ENCODE data around the gene ANXA1.
"Not testable (repeated sequence)": the region's sequence is repeated elsewhere in the genome, so short reads cannot be mapped to it uniquely, and the experiment has no call there.

The ANXA1 gene, protein sequence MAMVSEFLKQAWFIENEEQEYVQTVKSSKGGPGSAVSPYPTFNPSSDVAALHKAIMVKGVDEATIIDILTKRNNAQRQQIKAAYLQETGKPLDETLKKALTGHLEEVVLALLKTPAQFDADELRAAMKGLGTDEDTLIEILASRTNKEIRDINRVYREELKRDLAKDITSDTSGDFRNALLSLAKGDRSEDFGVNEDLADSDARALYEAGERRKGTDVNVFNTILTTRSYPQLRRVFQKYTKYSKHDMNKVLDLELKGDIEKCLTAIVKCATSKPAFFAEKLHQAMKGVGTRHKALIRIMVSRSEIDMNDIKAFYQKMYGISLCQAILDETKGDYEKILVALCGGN

DNA sequence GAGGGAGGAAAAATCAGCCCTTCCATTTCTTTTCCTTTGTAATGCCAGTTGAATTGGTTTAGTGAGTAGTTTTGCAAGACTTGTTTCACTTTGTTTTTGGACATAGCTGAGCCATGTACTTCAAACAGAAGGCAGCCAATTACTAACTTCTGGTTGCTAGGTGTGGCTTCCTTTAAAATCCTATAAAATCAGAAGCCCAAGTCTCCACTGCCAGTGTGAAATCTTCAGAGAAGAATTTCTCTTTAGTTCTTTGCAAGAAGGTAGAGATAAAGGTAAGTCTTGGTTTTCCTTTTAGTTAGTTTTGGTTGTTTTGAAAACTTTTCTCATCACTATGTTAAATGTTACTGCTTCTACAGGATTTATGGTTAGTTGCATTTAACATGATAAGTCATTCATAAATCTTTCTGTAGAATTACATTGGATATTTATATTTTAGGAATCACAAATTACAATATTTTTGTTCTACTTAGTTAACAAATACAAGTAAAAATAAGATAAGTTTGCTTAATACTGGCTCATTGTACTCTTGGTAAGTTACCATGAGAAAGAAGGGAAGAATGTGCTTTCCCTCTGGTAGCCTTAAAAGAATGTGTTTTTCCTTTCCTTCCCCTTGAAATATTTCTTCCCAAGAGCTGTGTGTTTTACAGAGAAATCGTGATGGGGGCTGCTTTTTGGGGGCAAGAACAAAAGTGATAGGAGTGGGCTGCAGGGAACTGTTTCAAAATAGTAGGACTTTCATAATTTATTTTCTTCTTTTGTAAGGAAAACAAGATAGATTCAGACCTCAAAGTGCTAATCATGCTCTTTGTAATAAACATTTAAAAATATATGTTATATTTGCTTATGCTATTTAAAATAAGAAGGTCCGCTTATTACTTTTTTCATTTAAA, at the start of gene ANXA1:
Gene ANXA1, plus strand, starts transcription at position 213 of the 890 bp plus-strand sequence. CDS start 6,671 bp downstream, outside the sequence.
- TF ChIP-seq, protein P1, sequence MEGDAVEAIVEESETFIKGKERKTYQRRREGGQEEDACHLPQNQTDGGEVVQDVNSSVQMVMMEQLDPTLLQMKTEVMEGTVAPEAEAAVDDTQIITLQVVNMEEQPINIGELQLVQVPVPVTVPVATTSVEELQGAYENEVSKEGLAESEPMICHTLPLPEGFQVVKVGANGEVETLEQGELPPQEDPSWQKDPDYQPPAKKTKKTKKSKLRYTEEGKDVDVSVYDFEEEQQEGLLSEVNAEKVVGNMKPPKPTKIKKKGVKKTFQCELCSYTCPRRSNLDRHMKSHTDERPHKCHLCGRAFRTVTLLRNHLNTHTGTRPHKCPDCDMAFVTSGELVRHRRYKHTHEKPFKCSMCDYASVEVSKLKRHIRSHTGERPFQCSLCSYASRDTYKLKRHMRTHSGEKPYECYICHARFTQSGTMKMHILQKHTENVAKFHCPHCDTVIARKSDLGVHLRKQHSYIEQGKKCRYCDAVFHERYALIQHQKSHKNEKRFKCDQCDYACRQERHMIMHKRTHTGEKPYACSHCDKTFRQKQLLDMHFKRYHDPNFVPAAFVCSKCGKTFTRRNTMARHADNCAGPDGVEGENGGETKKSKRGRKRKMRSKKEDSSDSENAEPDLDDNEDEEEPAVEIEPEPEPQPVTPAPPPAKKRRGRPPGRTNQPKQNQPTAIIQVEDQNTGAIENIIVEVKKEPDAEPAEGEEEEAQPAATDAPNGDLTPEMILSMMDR (IDR thresholded peaks at IDR 0.05; ENCODE audit: insufficient read depth, missing control alignments) = no peak
- FAIRE-seq (no peak), DNase-seq (ENCODE audit: insufficient read length, low spot score) (no peak)

- TF ChIP-seq, protein P1 (IDR thresholded peaks at IDR 0.05; ENCODE audit: insufficient read depth, missing control alignments) = no peak
- DNase-seq (ENCODE audit: insufficient read length, low spot score) (no peak), FAIRE-seq (no peak)
Measured at GRCh38 chr9:73104342-73104741, 47.3 kb upstream of the ANXA1 start.

DNA sequence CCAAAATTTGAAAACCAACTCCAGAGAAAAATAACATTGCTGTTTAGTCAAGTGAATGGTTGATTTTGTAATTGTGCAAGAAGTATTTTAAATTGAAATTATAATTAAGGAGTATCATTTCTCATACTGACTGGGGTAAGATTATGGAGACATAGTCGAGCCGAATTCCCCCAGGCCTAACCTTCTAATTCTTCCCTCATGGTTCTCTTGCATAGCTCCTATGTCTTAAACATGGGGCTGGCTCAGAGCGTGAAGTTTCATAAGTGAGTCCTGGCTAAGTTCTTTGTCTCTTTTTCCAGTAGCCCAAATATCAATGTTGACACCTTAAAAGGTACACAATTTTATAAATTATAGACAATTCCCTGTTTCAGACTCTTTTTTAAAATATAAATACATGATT, 46.7 kb upstream of the ANXA1 start:
- DNase-seq (ENCODE audit: insufficient read length, low spot score) (no peak), FAIRE-seq (no peak)

DNA sequence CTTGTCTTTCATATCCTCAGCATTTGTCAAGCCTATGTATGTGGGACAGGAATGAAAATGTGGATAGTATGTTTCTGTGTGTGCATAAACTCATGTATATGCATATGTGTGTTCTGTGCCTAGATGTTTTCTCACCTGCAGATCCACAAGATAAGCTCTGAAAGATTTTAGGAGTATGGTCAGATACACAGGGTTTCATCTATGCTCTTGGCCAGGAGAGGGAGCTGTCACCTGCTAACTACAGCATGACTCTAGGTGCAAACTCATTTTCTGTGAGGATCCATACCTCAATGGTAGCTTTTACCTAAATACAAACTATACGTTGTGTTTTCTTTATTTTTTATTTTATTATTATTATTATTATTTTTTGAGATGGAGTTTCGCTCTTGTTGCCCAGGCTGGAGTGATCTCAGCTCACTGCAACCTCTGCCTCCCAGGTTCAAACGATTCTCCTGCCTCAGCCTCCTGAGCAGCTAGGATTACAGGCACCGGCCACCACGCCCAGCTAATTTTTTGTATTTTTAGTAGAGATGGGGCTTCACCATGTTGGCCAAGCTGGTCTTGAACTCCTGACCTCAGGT, 44.1 kb upstream of the ANXA1 start:
- TF ChIP-seq, protein P1 (IDR thresholded peaks at IDR 0.05; ENCODE audit: insufficient read depth, missing control alignments) = peak; percentile 56
- not testable (repeated sequence) for FAIRE-seq; DNase-seq (ENCODE audit: insufficient read length, low spot score)

More for the DNA sequence above, 46.7 kb upstream of the ANXA1 start:
- TF ChIP-seq, protein P1 (IDR thresholded peaks at IDR 0.05; ENCODE audit: insufficient read depth, missing control alignments) = no peak

- FAIRE-seq (no peak), DNase-seq (ENCODE audit: insufficient read length, low spot score) (no peak)
- TF ChIP-seq, protein P1 (IDR thresholded peaks at IDR 0.05; ENCODE audit: insufficient read depth, missing control alignments) = no peak
Measured at GRCh38 chr9:73114058-73114457, 37.6 kb upstream of the ANXA1 start.

DNA sequence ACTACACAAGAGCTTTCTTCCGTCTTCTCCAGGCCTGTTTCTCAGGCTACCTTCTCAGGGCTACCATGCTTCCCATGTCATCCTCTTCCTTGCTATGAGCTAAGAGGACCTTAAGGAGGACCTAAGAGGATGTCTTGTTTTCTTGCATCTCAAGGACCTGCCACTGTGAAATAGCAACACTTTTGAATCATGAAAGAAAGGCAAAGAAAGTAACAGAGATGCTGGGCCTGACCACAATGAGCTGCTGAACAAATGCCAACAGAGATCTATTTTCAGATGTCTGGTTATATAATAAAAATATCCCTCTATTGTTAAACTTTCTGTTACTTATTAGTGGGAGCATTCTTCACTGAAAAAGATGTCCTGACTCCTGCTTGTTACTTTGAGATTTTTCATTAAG, 36.7 kb upstream of the ANXA1 start:
- FAIRE-seq (no peak), DNase-seq (ENCODE audit: insufficient read length, low spot score) (no peak)
- TF ChIP-seq, protein P1 (IDR thresholded peaks at IDR 0.05; ENCODE audit: insufficient read depth, missing control alignments) = no peak
